Mucosa of descending colon (tissue), 3 donors: Measurements from ENCODE around the gene NDUFV1. TPM values are rescaled to one million over a fixed set of nuclear protein-coding genes. Genes with fewer than 3 reads are reported as not detected.
A peak's percentile ranks its signal among the peaks of the same experiment; 100 is the strongest.

ENCODE experiments used
- ATAC-seq: fragments of 200-7000 bp; cut with Tn5 transposase; one replicate; pipeline ENCODE4 v1.9.1; 2020; ENCODE audit warnings: mild to moderate bottlenecking, moderate library complexity
- DNase-seq, 3 donors: peaks; one replicate each; pipeline ENCODE4 v3.0.0-alpha.2; 2020
- H3K36me3 ChIP-seq: fragments of 200-600 bp; one replicate; pipeline ENCODE4 v1.8.0; 2021; ENCODE audit warnings: low read depth, mild to moderate bottlenecking
- H3K4me1 ChIP-seq: fragments of 200-600 bp; one replicate; pipeline ENCODE4 v1.8.0; 2021; ENCODE audit warnings: low read depth, mild to moderate bottlenecking
- H3K4me3 ChIP-seq: fragments of 200-600 bp; one replicate; pipeline ENCODE4 v1.8.0; 2021; ENCODE audit warnings: mild to moderate bottlenecking
- H3K9me3 ChIP-seq: fragments of 200-600 bp; one replicate; pipeline ENCODE4 v1.8.0; 2021; ENCODE audit warnings: mild to moderate bottlenecking
- intact Hi-C, 2 donors: fragments of 100-400 bp; cut with DNase I in 1 of 2; cut with micrococcal nuclease in 1 of 2; formaldehyde crosslinking; loops; one replicate each; pipeline versions ENCODE4 v1.11.0 to v1.11.1; 2022; cut with DNase I, micrococcal nuclease
- total RNA-seq, 3 donors: library from RNA; stranded (reverse); fragmentation: NEBNext Ultra II Directional in 2 of 3; extraction: Animal tissue kit (Norgen Biotek cat#: 25700) in 2 of 3; gene quantifications; one replicate each; pipeline versions ENCODE4 v1.2.1 to v1.2.4, GENCODE V29; 2021 to 2023
- TF ChIP-seq, protein P1 (sequence below): fragments of 200-600 bp; IDR thresholded peaks from one replicate; pipeline ENCODE4 v1.8.0; 2022; ENCODE audit warnings: antibody characterized with exemption, mild to moderate bottlenecking
- donor health status: DM: no; HTN: no; CAD: no; lungs with moderate emphysema.
- donor health status: DM: no; HTN: no; CAD: no.
- donor health status: DM: no; HTN: yes; CAD: no.

Gene NDUFV1
- total RNA-seq, 3 donors from 2014 or later, result 248 to 349 (median 311) TPM

DNA sequence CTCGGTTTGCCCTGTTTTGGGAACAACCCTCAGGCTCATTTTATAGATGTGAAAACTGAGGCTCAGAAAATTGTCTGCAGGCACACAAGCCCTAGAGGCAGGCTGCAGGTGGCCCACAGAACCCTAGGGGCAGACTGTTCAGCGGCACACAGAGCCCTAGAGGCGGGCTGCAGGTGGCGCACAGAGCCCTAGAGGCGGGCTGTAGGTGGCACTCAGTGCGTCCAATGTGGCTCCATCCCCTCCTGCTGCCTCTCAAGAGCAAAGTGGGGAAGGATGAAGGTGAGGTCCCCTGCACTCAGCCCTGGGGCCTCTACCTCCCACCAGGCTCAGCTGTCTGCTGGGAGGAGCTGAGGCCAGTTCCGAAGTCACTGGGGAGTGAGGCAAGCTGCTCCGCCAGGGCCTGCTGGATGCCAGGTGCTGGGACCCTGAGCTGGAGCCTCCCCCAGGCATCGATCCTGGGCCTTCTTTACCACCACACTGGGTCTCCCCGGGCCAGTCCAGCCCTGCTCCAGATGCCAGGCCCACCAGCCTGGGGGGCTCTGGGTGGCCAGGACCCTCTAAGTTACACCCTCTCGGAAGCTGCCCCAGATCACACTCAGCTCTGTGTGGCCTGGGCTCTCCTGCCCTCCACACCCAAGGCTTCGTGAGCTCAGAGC is 41.5 kb downstream of the NDUFV1 start:
- H3K4me3 ChIP-seq, result no peak overlapping the region
- ATAC-seq (peak; percentile 39), DNase-seq (peak in 2 of 3 donors; percentile 40 to 70)
- TF ChIP-seq, protein P1, sequence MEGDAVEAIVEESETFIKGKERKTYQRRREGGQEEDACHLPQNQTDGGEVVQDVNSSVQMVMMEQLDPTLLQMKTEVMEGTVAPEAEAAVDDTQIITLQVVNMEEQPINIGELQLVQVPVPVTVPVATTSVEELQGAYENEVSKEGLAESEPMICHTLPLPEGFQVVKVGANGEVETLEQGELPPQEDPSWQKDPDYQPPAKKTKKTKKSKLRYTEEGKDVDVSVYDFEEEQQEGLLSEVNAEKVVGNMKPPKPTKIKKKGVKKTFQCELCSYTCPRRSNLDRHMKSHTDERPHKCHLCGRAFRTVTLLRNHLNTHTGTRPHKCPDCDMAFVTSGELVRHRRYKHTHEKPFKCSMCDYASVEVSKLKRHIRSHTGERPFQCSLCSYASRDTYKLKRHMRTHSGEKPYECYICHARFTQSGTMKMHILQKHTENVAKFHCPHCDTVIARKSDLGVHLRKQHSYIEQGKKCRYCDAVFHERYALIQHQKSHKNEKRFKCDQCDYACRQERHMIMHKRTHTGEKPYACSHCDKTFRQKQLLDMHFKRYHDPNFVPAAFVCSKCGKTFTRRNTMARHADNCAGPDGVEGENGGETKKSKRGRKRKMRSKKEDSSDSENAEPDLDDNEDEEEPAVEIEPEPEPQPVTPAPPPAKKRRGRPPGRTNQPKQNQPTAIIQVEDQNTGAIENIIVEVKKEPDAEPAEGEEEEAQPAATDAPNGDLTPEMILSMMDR, result no peak
- intact Hi-C loops, result no loop called here
- no peaks in the 10 kb centered on the region for H3K9me3 ChIP-seq
- peaks cover 24% of the 10 kb centered on the region for H3K4me1 ChIP-seq
- no peaks in the 10 kb centered on the region for H3K36me3 ChIP-seq

DNA sequence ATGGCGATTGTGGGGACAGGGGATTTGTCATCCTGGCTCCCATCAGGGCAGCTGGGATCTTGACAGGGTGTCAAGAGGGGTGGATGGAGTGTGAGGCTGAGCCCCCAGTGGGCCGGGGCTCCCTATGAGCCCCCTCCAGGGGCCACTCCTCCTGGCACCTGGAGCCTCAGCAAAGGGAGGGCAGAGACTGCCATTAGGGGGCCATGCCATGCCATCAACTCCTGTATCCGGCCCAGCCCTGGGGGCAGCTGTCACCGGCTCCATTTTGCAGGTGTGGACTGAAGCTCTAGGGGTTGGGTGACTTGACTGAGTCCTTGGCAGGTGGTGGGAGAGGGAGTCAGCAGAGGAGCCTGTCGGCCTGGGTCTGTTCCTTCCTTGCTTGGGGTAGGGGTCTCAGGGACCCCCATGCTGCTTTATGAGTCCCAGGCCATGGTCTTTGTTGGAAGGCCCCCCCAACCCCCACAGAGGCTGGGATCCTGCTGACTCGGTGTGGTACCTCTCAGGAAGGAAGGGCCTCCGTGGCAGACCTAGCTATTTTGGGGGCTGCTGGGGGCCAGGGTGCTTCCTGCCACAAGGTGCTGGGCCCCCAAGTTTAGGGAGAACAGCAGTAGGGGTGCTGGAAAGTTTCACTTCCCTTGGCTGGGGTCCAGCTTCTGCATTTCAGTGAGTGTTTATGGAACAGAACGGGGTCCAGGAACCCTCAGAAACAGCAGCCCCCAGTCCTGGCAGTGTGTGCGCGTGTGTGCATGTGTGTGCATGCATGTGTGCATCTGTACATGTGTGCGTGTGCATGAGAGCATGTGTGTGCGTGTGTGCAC is 42.3 kb downstream of the NDUFV1 start:
- peaks cover 24% of the 10 kb centered on the region for H3K4me1 ChIP-seq
- TF ChIP-seq, protein P1, result no peak
- ATAC-seq (no peak), DNase-seq (peak in 2 of 3 donors; percentile 26 to 61)
- no peaks in the 10 kb centered on the region for H3K36me3 ChIP-seq
- intact Hi-C loops, result no loop called here
- no peak overlapping the region for H3K4me3 ChIP-seq
- H3K9me3 ChIP-seq, result no peaks in the 10 kb centered on the region

DNA sequence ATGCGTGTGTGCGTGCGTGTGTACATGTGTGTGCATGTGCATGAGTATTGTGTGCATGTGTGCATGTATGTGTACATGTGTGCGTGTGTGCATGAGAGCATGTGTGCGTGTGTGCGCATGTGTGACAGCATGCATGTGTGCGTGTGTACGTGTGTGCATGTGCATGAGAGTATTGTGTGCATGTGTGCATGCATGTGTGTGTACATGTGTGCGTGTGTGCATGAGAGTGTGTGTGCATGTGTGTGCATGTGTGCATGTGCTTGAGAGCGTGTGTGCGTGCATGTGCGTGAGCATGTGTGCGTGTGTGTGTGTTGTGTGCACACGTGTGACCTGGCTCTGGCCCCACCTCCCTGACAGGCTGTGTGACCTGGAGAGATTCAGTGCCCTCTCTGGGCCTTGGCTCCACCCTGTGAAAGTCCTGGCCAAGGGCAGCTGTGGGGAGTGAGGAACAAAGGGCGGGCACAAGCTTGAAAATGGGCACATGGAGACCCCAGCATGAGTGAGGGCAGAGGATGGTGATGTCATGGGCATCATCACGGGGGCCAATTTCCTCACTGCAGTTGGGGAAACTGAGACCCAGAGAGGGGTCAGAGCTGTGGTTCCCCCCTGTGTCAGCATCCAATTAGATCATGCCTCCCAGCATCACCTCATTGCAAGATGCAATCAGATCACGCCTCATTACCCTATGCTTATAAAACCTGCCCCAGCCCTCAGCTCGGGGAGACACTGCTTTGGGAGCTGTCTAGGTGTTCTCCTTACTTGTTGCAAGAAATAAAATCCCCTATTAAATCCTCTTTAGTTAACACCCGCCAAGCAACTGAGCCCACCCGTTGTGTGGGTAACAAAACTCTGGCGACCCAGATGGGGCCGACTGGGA is 43.1 kb downstream of the NDUFV1 start:
- peak; percentile 37 for ATAC-seq
- intact Hi-C loops, result no loop called here
- TF ChIP-seq, protein P1, result no peak
- peak in 1 of 3 donors; percentile 56 for DNase-seq
- Histone ChIP-seq H3K9me3 (no peaks in the 10 kb centered on the region), H3K4me3 (no peak overlapping the region), H3K4me1 (peaks cover 24% of the 10 kb centered on the region), H3K36me3 (no peaks in the 10 kb centered on the region)

DNA sequence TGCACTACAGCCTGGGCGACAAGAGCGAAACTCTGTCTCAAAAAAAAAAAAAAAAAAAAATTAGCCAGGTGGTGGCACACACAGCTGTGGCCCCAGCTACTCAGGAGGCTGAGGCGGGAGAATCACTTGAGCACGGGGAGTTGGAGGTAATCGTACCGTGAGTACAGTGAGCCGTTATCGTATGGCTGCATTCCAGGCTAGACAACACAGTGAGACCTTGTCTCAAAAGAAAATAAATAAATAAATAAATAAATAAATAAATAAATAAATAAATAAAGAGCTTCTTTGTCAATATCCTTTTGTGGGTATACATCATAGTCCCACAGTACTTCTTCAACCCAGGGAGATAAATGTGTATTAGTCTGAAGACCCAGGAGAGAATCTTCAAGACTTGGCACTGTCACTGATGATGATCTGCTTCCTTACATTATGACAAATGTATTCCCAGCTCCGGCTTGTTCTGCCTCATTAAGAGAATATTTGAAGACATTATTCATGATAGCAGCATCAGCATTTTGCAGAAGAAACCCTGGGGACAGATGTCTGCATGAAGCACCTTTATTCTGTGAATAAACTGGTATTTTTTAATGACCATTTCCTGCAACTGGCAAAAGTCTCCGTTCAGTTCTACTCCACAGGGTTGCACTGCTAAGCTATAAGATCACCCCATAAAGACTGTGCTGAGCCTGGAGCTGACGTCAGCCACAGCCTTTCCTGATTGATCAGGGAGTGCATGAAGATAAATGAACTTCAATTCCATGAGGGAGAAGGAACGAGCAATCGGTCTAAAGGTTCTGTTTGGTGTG is 45.4 kb downstream of the NDUFV1 start:
- DNase-seq, result peak in 2 of 3 donors; percentile 40 to 42
- peak; percentile 56 for ATAC-seq
- TF ChIP-seq, protein P1, result no peak
- intact Hi-C loops, result no loop called here
- H3K36me3 ChIP-seq, result no peaks in the 10 kb centered on the region
- peaks cover 15% of the 10 kb centered on the region for H3K4me1 ChIP-seq
- H3K4me3 ChIP-seq, result no peak overlapping the region
- no peaks in the 10 kb centered on the region for H3K9me3 ChIP-seq
